MG63 (cell line): ENCODE data around the gene RNF14. TPM values are rescaled to one million over a fixed set of nuclear protein-coding genes. Genes with fewer than 3 reads are reported as not detected.

Experiments used
- DNase-seq: peaks from one replicate; pipeline ENCODE4 v3.0.0-alpha.2; 2020
- H3K27me3 ChIP-seq: fragments of 250-450 bp; sonication (Bioruptor Pico); 2 replicates; pipeline ENCODE4 v1.5.1; 2020; ENCODE audit warnings: mild to moderate bottlenecking, moderate library complexity
- H3K36me3 ChIP-seq: fragments of 250-450 bp; sonication (Bioruptor Pico); 2 replicates; pipeline ENCODE4 v1.5.1; 2020; ENCODE audit warnings: mild to moderate bottlenecking, moderate library complexity
- H3K4me3 ChIP-seq: fragments of 250-450 bp; sonication (Bioruptor Pico); 2 replicates; pipeline ENCODE4 v1.5.1; 2020; ENCODE audit warnings: mild to moderate bottlenecking, moderate library complexity
- H3K9me3 ChIP-seq: fragments of 250-450 bp; sonication (Bioruptor Pico); 2 replicates; pipeline ENCODE4 v1.5.1; 2020; ENCODE audit warnings: mild to moderate bottlenecking, moderate library complexity
- total RNA-seq: library from RNA; depleted of rRNA; stranded (reverse); fragments of >200 nt; shearing (Covaris generic); gene quantifications from 2 replicates; pipeline ENCODE4 v1.2.3, GENCODE V29; 2014; ENCODE audit warnings: low replicate concordance

Gene RNF14
- total RNA-seq, 1 experiment from 2014 or later = 167 TPM

- no peaks in the 10 kb centered on the region for H3K9me3 ChIP-seq
- peaks cover 26% of the 10 kb centered on the region for H3K36me3 ChIP-seq
- peak; percentile 63 for DNase-seq
- no peak overlapping the region for H3K4me3 ChIP-seq
- H3K27me3 ChIP-seq = no peaks in the 10 kb centered on the region
These were observed 26.6 kb upstream of the RNF14 start for GRCh38 chr5:141942185-141942857.

- Histone ChIP-seq H3K36me3 (peaks cover 11% of the 10 kb centered on the region), H3K9me3 (no peaks in the 10 kb centered on the region), H3K27me3 (no peaks in the 10 kb centered on the region), H3K4me3 (no peak overlapping the region)
- DNase-seq = no peak
These were observed 24.8 kb upstream of the RNF14 start for GRCh38 chr5:141944076-141944475.

GRCh38 chr5:141945511-141946051, 23.3 kb upstream of the RNF14 start:
- DNase-seq = no peak
- no peaks in the 10 kb centered on the region; the same call in 1 of the 2 replicates for H3K36me3 ChIP-seq
- H3K27me3 ChIP-seq = no peaks in the 10 kb centered on the region
- no peak overlapping the region for H3K4me3 ChIP-seq
- no peaks in the 10 kb centered on the region for H3K9me3 ChIP-seq

GRCh38 chr5:141947316-141947715, 21.6 kb upstream of the RNF14 start:
- DNase-seq = no peak

GRCh38 chr5:141948812-141949211, 20.1 kb upstream of the RNF14 start:
- Histone ChIP-seq H3K4me3 (no peak overlapping the region), H3K36me3 (no peaks in the 10 kb centered on the region), H3K27me3 (no peaks in the 10 kb centered on the region), H3K9me3 (no peaks in the 10 kb centered on the region)
- no peak for DNase-seq

More at GRCh38 chr5:141947316-141947715, 21.6 kb upstream of the RNF14 start:
- Histone ChIP-seq H3K36me3 (no peaks in the 10 kb centered on the region; the same call in 1 of the 2 replicates), H3K9me3 (no peaks in the 10 kb centered on the region), H3K4me3 (no peak overlapping the region), H3K27me3 (no peaks in the 10 kb centered on the region)

- Histone ChIP-seq H3K9me3 (no peaks in the 10 kb centered on the region), H3K27me3 (no peaks in the 10 kb centered on the region), H3K4me3 (no peak overlapping the region), H3K36me3 (no peaks in the 10 kb centered on the region)
- DNase-seq = no peak
These were observed 19.4 kb upstream of the RNF14 start for GRCh38 chr5:141949511-141949910.

- no peaks in the 10 kb centered on the region for H3K36me3 ChIP-seq
- H3K4me3 ChIP-seq = no peak overlapping the region
- H3K9me3 ChIP-seq = no peaks in the 10 kb centered on the region
- DNase-seq = no peak
- no peaks in the 10 kb centered on the region for H3K27me3 ChIP-seq
These were observed 18.5 kb upstream of the RNF14 start for GRCh38 chr5:141950207-141951005.

- no peak for DNase-seq
- H3K27me3 ChIP-seq = no peaks in the 10 kb centered on the region
- H3K36me3 ChIP-seq = no peaks in the 10 kb centered on the region
- H3K9me3 ChIP-seq = no peaks in the 10 kb centered on the region
- H3K4me3 ChIP-seq = no peak overlapping the region
These were observed 17.5 kb upstream of the RNF14 start for GRCh38 chr5:141951332-141951781.

- DNase-seq = no peak
- H3K4me3 ChIP-seq = no peak overlapping the region
- H3K27me3 ChIP-seq = no peaks in the 10 kb centered on the region
- H3K36me3 ChIP-seq = no peaks in the 10 kb centered on the region
- no peaks in the 10 kb centered on the region for H3K9me3 ChIP-seq
These were observed 16.9 kb upstream of the RNF14 start for GRCh38 chr5:141952020-141952419.

- no peaks in the 10 kb centered on the region for H3K9me3 ChIP-seq
- H3K36me3 ChIP-seq = no peaks in the 10 kb centered on the region
- no peak for DNase-seq
- H3K27me3 ChIP-seq = no peaks in the 10 kb centered on the region
- H3K4me3 ChIP-seq = no peak overlapping the region
These were observed 14.7 kb upstream of the RNF14 start for GRCh38 chr5:141954194-141954593.

- DNase-seq = no peak
- H3K9me3 ChIP-seq = no peaks in the 10 kb centered on the region
- H3K4me3 ChIP-seq = no peak overlapping the region
- no peaks in the 10 kb centered on the region for H3K36me3 ChIP-seq
- H3K27me3 ChIP-seq = no peaks in the 10 kb centered on the region
These were observed 11.4 kb upstream of the RNF14 start for GRCh38 chr5:141957367-141957996.

- DNase-seq = no peak
- Histone ChIP-seq H3K27me3 (no peaks in the 10 kb centered on the region), H3K9me3 (no peaks in the 10 kb centered on the region), H3K36me3 (no peaks in the 10 kb centered on the region), H3K4me3 (no peak within 1 kb of the TSS)
These were observed 10.8 kb upstream of the RNF14 start, which contains the start of gene PCDH12 for GRCh38 chr5:141958113-141958512. Gene PCDH12 (minus strand): TSS chr5:141958202. CDS start chr5:141957851, 351 bp downstream.

GRCh38 chr5:141958546-141959172, 10.2 kb upstream of the RNF14 start:
- Histone ChIP-seq H3K36me3 (no peaks in the 10 kb centered on the region), H3K4me3 (no peak overlapping the region), H3K9me3 (no peaks in the 10 kb centered on the region), H3K27me3 (no peaks in the 10 kb centered on the region)
- no peak for DNase-seq

GRCh38 chr5:141960018-141960417, 8.9 kb upstream of the RNF14 start:
- H3K9me3 ChIP-seq = no peaks in the 10 kb centered on the region
- no peak for DNase-seq
- no peak overlapping the region for H3K4me3 ChIP-seq

GRCh38 chr5:141960449-141961323, 8.2 kb upstream of the RNF14 start:
- peak; percentile 80 for DNase-seq

More at GRCh38 chr5:141960018-141960417, 8.9 kb upstream of the RNF14 start:
- no peaks in the 10 kb centered on the region for H3K36me3 ChIP-seq
- no peaks in the 10 kb centered on the region for H3K27me3 ChIP-seq

GRCh38 chr5:141961466-141961865, 7.4 kb upstream of the RNF14 start:
- Histone ChIP-seq H3K9me3 (no peaks in the 10 kb centered on the region), H3K27me3 (no peaks in the 10 kb centered on the region), H3K36me3 (no peaks in the 10 kb centered on the region), H3K4me3 (no peak overlapping the region)
- no peak for DNase-seq

More at GRCh38 chr5:141960449-141961323, 8.2 kb upstream of the RNF14 start:
- Histone ChIP-seq H3K9me3 (no peaks in the 10 kb centered on the region), H3K36me3 (no peaks in the 10 kb centered on the region), H3K4me3 (no peak overlapping the region), H3K27me3 (no peaks in the 10 kb centered on the region)
